K562 (cell line): ENCODE results near the gene MARK3. TPM values are rescaled to one million over a fixed set of nuclear protein-coding genes. Genes with fewer than 3 reads are reported as not detected.

Experiments used
- ARID4B ChIP-seq: sonication (generic); formaldehyde crosslinking; IDR thresholded peaks from 2 replicates; pipeline ENCODE4 v1.8.0; 2022; ENCODE audit warnings: mild to moderate bottlenecking, missing genetic modification reagents
- CHD1 ChIP-seq: fragments of 200-600 bp; sonication (generic); IDR thresholded peaks from one replicate; pipeline ENCODE4 v1.6.1; 2012; ENCODE audit warnings: mild to moderate bottlenecking, moderate library complexity, low read length, inconsistent platforms
- DLX4 ChIP-seq: fragments of 250-450 bp; sonication (Bioruptor Pico); IDR thresholded peaks from 2 replicates; pipeline ENCODE4 v1.6.1; 2021; ENCODE audit warnings: mild to moderate bottlenecking
- ELF1 ChIP-seq: fragments of 200-800 bp; sonication (Bioruptor generic); IDR thresholded peaks from 2 replicates; pipeline ENCODE4 v1.6.1; 2016; ENCODE audit warnings: missing genetic modification characterization, missing compliant biosample characterization
- ERF ChIP-seq: fragments of 450-650 bp; formaldehyde crosslinking; IDR thresholded peaks from 2 replicates; pipeline ENCODE4 v1.4.0; 2020; ENCODE audit warnings: mild to moderate bottlenecking, mixed read lengths
- FOXJ2 ChIP-seq: fragments of 200-800 bp; sonication (Bioruptor generic); IDR thresholded peaks from 2 replicates; pipeline ENCODE4 v1.6.1; 2016; ENCODE audit warnings: missing genetic modification characterization, missing compliant biosample characterization
- GATAD2A ChIP-seq: fragments of 450-650 bp; IDR thresholded peaks from 2 replicates; pipeline ENCODE4 v1.6.1; 2017
- HMG20B ChIP-seq: fragments of 250-450 bp; sonication (Bioruptor Pico); IDR thresholded peaks from 2 replicates; pipeline ENCODE4 v1.5.0; 2021; ENCODE audit warnings: mild to moderate bottlenecking
- HOXB6 ChIP-seq: fragments of 250-450 bp; sonication (Bioruptor Pico); IDR thresholded peaks from 2 replicates; pipeline ENCODE4 v1.5.1; 2022; ENCODE audit warnings: mild to moderate bottlenecking, borderline replicate concordance
- HSF4 ChIP-seq: fragments of 250-450 bp; sonication (Bioruptor Pico); IDR thresholded peaks from 2 replicates; pipeline ENCODE4 v2.1.2; 2022; ENCODE audit warnings: mild to moderate bottlenecking, moderate library complexity, borderline replicate concordance
- ILK ChIP-seq: fragments of 450-650 bp; IDR thresholded peaks from 2 replicates; pipeline ENCODE4 v1.6.1; 2016; ENCODE audit warnings: missing genetic modification characterization, low read depth, mild to moderate bottlenecking, missing compliant biosample characterization, moderate library complexity, borderline replicate concordance
- LARP7 ChIP-seq: fragments of 450-650 bp; IDR thresholded peaks from 2 replicates; pipeline ENCODE4 v1.6.1; 2016
- MAZ ChIP-seq, 2 experiments: fragments of 450-650 bp in 1 of 2; sonication (generic) in 1 of 2; formaldehyde crosslinking; IDR thresholded peaks in 1 of 2; conservative IDR thresholded peaks in 1 of 2; 2 replicates each; pipeline versions ENCODE4 v1.4.0 to v1.5.0; 2020; ENCODE audit warnings: mild to moderate bottlenecking in 1 of 2, missing genetic modification reagents in 1 of 2
- NFRKB ChIP-seq: fragments of 450-650 bp; IDR thresholded peaks from 2 replicates; pipeline ENCODE4 v1.6.1; 2016; ENCODE audit warnings: low read depth
- PTBP1 ChIP-seq: fragments of 200-400 bp; formaldehyde crosslinking; IDR thresholded peaks from 2 replicates; pipeline ENCODE4 v1.6.1; 2017; ENCODE audit warnings: low read depth, low read length
- SP1 ChIP-seq: sonication (generic); formaldehyde crosslinking; IDR thresholded peaks from 2 replicates; pipeline ENCODE4 v1.8.1; 2022; ENCODE audit warnings: mild to moderate bottlenecking, missing genetic modification reagents
- STAT5A ChIP-seq: IDR thresholded peaks from 2 replicates; pipeline ENCODE4 v1.6.1; 2012; ENCODE audit warnings: low read length, inconsistent platforms, borderline replicate concordance
- TAF7 ChIP-seq: fragments of 450-650 bp; IDR thresholded peaks from 2 replicates; pipeline ENCODE4 v1.6.1; 2016; ENCODE audit warnings: missing genetic modification characterization, missing compliant biosample characterization
- ZBTB8A ChIP-seq: fragments of 450-650 bp; IDR thresholded peaks from 2 replicates; pipeline ENCODE4 v1.6.1; 2018; ENCODE audit warnings: mild to moderate bottlenecking, moderate library complexity; ENCODE audit not compliant: partially characterized antibody
- ZNF655 ChIP-seq: fragments of 250-450 bp; sonication (Bioruptor Pico); IDR thresholded peaks from 2 replicates; pipeline ENCODE4 v1.5.0; 2021
- polyA plus RNA-seq, 8 experiments: library from polyadenylated mRNA; depleted of rRNA in 4 of 8; stranded (reverse) in 5 of 8; unstranded in 3 of 8; fragments of >200 nt; fragmentation: Nextera tagmentation in 2 of 8; fragmentation: Illumina TruSeq in 1 of 8; extraction: Ambion mirVana in 2 of 8; extraction: Trizol in 1 of 8; gene quantifications; 2 replicates each; pipeline versions ENCODE4 v1.2.1 to v1.2.3, GENCODE V29; 2011 to 2014; ENCODE audit warnings: inconsistent platforms in 1 of 8, missing spikeins in 1 of 8
- total RNA-seq, 7 experiments: library from RNA; depleted of rRNA in 6 of 7; stranded (reverse); fragments of >200 nt in 6 of 7; fragmentation: Illumina TruSeq in 2 of 7; extraction: Trizol in 2 of 7; gene quantifications; 2 replicates each; pipeline versions ENCODE4 v1.2.1 to v1.2.3, GENCODE V29; 2011 to 2021; ENCODE audit warnings: low replicate concordance in 1 of 7
- TF ChIP-seq, protein P1 (sequence below): fragments of 450-650 bp; formaldehyde crosslinking; IDR thresholded peaks from 2 replicates; pipeline ENCODE4 v1.4.0; 2022; ENCODE audit warnings: mild to moderate bottlenecking, moderate library complexity

The MARK3 gene
- total and polyA plus RNA-seq, 9 of the 15 experiments (the other 6 are each of a cell fraction or from before 2014, with no cell fraction given), result 10.1 to 68.7 (median 56.3) TPM

DNA sequence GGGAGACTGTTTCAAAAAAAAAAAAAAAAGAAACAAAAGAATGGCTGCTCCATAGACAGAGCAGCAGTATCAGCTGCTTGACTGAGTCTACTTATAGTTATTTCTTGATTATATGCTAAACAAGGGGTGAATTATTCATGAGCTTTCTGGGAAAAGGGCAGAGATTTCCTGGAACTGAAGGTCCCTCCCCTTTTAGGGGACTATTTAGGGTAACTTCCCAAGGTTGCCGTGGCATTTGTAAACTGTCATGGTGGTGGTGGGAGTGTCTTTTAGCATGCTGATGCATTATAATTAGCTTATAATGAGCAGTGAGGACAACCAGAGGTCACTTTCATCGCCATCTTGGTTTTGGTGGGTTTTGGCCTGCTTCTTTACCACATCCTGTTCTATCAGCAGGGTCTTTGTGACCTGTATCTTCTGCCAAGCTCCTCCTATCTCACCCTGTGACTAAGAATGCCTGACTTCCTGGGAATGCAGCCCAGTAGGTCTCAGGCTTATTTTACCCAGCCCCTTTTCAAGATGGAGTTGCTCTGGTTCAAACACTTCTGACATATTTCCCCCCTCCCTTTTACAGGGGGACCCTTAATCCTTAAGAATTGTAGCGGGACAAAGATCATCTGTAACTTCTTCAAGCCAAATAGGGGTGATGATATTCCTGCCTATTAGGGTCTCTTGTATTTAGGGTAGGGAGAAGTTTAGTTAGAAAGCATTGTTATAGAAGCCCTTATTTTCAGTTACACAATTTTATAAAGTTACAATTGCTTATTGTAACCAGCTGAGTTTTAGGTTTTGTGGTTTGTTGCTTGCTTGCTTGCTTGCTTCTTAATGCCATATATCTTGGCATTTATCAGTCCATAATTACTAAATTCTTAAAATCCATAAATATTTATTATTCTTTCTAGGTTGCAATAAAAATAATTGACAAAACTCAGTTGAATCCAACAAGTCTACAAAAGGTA is 42.5 kb downstream of the MARK3 start (continued):
- TF ChIP-seq HSF4 (CRISPR knock-in tag) (peak; percentile 99), ELF1 (peak; percentile 81), DLX4 (CRISPR knock-in tag) (peak; percentile 83), ARID4B (CRISPR knock-in tag) (no peak), ZBTB8A (no peak), ILK (tag) (peak; percentile 99), MAZ (CRISPR knock-in tag; conservative IDR thresholded peaks at IDR 0.05 in 1 of 2, IDR thresholded peaks at IDR 0.05 in 1 of 2) (peak; percentile 20 to 100; a peak in 2 of 4 replicates), PTBP1 (no peak), TAF7 (tag) (peak; percentile 99), SP1 (CRISPR knock-in tag) (peak; percentile 34; the same call in 1 of the 2 replicates), HMG20B (peak; percentile 95), FOXJ2 (tag) (peak; percentile 91), ERF (CRISPR knock-in tag) (peak; percentile 100), CHD1 (no peak), ZNF655 (CRISPR knock-in tag) (peak; percentile 93), NFRKB (peak; percentile 77), STAT5A (peak; percentile 97), LARP7 (no peak), HOXB6 (peak; percentile 95), GATAD2A (peak; percentile 99)
- TF ChIP-seq, protein P1, sequence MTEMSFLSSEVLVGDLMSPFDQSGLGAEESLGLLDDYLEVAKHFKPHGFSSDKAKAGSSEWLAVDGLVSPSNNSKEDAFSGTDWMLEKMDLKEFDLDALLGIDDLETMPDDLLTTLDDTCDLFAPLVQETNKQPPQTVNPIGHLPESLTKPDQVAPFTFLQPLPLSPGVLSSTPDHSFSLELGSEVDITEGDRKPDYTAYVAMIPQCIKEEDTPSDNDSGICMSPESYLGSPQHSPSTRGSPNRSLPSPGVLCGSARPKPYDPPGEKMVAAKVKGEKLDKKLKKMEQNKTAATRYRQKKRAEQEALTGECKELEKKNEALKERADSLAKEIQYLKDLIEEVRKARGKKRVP (CRISPR knock-in tag), result peak; percentile 99
